NCI-H2196 treated with DMSO at 0.1 percent for 48 hours (cell line): ENCODE results near the gene CNDP2.

Experiments
- DNase-seq: peaks from one replicate; lab custom pipeline; 2025; ENCODE audit not compliant: unreplicated experiment; lab: John Stamatoyannopoulos, UW

The CNDP2 gene

DNA sequence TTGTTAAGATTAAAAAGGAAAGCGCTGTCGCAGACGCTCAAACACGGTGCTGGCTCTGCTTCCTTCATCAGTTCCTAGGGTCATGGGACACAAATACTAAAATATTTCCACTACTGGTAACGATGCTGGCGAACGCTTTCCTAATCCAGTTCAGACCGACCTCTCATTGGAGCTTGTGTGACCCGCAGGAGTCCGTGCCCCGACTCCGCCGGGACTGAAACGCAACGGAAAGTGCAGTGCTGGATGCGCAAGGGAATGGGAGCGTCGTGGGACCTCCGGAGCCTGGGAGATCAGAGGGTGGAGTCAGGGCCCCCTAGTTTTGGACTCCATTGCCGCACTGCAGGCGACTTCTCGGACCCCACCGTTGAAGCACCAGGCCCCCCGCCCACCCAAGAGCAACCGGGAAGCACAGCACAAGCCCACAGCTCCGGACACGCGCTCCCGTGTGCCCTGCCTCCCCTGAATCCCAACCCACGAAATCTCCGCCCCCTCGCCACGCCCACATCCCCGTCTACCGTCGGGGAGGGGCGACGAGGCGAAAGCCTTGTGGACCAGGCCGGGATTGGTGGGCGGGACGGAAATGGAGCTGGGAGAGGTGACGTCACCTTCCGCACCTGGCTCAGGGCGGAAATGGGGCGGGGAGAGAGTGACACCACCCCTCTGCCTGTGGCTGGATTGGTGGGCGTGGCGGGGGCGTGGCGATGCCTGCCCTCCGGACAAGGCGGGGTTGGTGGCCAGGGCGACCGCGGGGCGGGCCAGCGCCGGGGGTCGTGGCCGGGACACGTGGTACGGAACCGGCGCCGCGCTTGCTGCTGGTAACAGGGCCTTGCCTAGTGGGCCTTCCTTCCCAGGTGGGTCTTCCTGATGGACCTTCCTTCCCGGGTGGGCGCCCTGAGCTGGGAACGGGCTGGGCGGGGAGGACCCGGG lies at the start of gene CNDP2:
TSS of gene CNDP2 (plus strand) at position 783 of the 927 bp plus-strand sequence. CDS start 3,611 bp downstream, outside the sequence.
- peak; percentile 91 for DNase-seq

DNA sequence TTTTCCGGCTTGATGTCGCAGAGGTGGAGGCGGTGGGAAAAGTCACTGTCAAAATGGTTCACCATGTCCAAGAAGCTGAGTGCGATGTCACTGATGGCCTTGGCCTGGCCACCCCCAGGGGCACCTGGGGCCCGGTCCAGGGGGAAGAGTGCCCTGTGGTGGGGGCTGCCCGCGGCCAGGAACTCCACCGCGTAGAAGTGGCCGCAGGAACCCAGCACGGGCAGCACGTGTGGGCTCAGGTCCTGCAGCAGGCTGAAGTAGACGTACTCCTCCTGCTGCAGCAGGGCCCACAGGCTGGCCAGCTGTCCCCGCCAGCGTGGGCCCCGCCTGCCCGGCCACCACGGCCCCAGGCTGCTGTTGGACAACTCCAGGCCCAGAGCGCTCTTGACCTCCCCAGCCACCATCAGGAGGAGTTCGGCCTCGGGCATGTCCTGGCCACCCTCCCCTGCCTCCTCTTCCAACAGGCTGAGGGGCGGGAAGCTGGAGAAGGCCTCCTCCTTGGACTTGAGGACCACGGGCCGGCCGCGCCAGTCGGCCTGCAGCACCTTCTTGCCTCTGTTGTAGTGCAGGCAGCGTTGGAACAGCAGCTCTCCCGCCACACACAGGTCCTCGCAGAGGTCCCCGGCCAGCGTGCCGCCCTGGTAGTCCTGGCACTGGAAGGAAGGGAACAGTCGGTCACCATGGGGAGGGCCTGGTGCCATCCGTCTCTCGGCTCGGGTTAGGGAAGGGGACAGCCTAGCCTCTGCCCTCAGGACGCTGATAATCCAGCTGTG lies 49.3 kb upstream of the CNDP2 start:
- no peak for DNase-seq

DNA sequence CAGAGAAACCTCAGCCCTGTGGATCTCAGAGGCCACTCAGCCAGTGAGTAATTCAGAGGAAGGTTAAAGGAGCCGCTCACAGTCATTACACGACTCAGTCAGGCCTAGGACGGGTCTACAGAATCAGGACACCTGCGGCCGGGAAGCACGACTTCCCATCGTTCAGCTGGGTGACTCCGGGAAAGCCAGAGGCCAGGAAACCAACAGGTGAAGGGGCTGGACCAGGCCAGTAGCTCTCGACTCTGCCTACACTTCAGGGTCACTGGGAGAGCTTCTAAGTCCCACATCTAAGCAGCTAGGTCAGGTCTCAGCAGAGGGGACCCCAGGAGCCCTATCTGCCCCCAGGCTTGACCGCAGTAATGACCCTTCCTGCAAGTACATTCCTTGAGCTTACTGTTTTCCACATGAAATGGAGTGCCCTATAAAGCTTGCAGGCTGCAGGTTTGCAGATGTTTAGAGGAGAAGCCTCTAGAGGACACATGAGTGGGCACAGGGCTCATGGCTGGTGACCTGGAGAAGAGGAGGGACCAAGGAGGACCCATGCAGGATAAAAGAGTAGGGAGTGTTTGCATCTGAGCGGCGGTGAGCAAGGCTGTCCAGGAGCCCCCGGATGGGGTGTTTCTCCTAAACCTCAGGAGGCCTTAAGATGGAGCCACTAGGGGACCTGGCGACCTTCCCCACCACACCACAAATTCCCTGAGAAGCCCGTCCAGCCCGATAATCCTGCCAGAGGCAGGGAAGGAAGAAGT lies 48.6 kb upstream of the CNDP2 start:
- DNase-seq, result no peak

DNA sequence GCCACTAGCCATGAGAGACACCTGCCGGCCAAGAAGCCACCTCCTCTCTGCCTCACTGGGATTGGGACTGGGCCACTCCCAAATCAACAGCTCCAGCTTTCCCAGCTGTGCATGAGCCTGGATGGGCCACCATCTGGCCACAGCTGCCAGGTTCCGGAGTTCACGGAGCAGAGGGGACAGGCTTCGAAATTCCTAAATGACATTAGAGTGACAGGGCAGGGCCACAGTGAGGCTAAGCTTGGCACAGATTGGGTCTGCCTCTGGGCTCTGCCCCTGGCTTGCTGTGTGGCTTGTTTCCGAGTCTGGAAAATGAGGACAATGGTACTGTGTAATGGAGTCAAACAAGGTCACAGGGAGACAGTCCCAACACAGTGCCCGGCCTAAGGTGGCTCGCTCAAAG lies 45.5 kb upstream of the CNDP2 start:
- no peak for DNase-seq

DNA sequence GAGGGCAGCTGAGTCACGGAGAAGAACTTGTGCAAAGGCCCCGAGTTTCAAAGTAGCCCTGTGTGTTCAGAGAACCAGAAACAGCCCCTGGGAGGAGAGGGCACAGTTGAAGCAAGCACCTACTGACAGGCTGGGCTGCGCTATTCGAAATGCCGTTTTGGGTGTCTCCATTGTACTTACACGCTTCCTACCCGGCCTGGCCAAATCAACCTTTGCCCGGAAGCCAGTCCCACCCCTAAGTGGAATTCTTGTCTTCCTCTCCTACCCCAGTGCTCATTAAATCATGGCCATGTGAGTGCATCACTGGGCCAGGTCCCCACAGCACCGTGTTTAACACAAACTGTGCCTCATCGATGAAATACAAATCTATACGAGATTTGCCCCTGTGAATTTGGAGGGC lies 45.0 kb upstream of the CNDP2 start:
- no peak for DNase-seq

GRCh38 chr18:74453016-74453566 lies 43.1 kb upstream of the CNDP2 start:
- no peak for DNase-seq

- no peak for DNase-seq
Observed at GRCh38 chr18:74453642-74454198, 42.4 kb upstream of the CNDP2 start.

- DNase-seq, result no peak
Observed at GRCh38 chr18:74454279-74454751, 41.8 kb upstream of the CNDP2 start.

GRCh38 chr18:74455386-74455785 lies 40.8 kb upstream of the CNDP2 start:
- DNase-seq, result no peak

DNA sequence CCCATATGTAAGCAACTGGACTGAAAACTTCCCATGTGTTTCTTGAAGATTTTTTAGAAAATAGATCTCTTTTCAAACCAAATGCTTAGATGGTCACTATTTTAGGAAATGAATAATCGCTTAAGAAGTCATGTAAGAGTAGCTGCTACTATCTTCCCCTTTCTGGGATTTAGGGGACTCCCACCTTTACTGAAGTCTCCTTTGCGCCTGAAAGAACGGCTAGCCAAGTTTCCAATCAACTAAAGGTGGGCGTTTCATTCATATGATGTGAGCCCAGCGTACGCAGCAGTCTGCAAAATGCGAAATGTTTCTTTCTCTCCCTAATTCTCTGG lies 40.2 kb upstream of the CNDP2 start:
- DNase-seq, result no peak

DNA sequence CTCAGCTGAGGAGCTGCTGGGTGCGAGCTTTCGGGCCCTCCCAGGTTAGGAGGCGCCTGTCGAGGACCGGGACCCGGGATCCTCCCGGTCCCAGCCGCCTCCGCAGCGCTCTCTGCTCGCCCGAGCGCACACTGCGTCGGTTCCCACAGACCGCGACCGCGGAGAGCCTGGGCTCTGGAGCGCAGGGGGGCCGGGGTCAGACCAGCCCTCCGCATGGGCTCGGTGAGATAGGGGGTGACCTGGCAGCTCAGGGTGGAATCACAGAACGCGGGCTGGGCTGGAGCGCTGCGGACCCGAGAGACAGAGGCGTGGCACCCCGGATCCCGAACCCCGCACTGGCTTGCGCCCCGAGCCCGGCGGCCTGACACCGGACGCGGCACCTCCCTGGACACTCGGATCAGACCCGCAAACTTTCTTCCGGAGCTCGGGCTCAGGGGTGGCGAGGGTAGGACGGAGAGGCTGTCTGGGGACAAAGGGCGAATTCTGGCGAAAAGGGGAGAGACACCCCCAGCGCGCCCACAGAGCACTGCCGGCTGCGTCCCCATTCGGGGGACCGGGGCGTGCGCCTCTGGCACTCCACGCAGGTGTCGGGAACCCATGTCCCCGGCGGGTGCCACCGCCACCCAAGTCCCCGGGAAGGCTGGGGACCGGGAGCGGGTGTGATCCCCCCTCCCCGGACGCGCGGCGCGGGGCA lies 39.7 kb upstream of the CNDP2 start:
- no peak for DNase-seq

- no peak for DNase-seq
Observed at GRCh38 chr18:74457043-74457724, 39.0 kb upstream of the CNDP2 start, which contains the start of gene DIPK1C. TSS of gene DIPK1C (minus strand) at chr18:74457308. CDS start at chr18:74457259, 49 bp downstream.

DNA sequence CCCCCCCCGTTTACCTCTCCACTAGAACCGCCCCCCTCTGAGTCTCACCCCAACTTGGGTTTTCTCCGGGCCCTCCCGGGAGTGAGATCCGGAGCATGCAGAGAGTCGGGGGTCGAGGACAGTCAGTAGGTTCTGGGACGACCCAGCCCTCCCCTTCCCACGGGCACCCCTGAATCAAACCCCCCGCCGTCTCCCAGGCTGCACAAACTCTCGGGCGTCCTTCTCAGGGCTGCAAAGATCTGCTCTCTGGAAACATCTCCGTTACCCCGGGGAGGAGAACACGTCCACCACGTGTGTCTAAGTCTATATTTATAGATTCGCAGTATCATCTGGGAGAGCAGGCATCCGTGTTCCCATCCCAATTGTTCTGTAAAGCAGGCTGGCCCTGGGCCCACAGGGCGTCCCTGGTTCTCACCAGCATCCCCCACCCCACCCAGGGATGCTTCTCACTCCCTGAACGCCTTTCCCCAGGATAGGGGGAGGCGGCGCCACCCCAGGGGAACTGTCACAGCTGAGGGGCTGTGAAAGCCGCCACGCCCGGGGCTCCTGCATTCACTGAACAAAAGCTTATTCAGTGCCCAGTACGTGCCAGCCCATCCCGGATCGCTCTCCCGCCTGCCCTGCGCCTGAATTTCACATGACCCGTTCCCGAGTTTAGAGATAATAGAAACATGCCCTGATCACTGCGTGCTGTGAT lies 38.3 kb upstream of the CNDP2 start:
- DNase-seq, result no peak

DNA sequence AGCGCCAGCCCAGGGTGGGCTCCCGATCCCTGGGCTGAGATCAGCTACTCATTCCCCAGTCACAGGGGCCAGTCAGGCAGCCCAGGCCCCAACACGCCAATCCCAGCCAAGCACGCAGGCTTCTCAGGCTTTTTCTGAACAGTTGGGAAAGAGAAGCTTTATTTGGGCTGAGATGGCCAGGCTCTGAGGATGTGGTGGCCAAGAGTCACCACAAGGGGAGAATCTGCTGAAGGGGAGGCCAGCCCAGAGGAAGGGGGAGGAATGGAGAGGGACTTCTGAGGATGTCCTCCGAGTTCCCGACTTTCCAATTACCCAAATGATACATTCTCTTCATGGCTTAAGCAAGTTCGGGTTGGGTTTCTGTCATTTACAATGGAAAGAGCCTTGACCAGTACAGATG lies 36.3 kb upstream of the CNDP2 start:
- DNase-seq, result no peak

GRCh38 chr18:74460825-74461224 lies 35.3 kb upstream of the CNDP2 start:
- no peak for DNase-seq

GRCh38 chr18:74463254-74463653 lies 32.9 kb upstream of the CNDP2 start:
- no peak for DNase-seq

DNA sequence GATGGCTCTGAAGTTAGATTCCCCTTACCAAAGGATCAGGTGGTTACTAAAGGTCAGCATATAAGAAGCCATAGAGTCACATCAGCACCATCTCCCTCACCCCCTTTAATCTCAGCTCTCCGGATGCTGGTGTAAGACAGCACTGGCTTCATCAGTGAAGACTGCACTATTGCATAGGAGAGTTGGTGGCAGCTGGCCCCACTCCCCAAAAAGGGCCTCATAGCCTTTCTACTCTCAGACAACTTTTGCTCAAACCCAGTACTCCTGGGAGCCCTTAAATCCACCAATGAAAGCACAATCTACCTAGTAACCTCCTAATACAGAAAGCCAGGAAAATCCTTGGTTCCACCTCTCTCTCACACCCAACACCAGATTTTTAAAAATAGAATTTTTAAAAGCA lies 32.2 kb upstream of the CNDP2 start:
- no peak for DNase-seq

DNA sequence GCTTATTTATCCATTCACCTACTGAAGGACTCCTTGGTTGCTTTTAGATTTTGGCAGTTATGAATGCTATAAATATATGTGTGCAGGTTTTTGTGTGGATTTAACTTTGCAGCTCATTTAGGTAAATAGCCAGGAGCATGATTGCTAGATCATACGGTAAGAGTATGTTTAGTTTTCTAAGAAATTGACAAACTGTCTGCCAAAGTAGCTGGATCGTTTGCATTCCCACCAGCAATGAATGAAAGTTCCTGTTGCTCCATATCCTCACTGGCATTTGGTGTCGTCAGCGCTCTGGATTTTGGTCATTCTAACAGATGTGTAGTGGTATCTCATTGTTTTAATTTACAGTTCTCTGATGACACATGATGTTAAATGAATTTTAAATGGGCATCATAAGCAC lies 30.4 kb upstream of the CNDP2 start:
- no peak for DNase-seq

DNA sequence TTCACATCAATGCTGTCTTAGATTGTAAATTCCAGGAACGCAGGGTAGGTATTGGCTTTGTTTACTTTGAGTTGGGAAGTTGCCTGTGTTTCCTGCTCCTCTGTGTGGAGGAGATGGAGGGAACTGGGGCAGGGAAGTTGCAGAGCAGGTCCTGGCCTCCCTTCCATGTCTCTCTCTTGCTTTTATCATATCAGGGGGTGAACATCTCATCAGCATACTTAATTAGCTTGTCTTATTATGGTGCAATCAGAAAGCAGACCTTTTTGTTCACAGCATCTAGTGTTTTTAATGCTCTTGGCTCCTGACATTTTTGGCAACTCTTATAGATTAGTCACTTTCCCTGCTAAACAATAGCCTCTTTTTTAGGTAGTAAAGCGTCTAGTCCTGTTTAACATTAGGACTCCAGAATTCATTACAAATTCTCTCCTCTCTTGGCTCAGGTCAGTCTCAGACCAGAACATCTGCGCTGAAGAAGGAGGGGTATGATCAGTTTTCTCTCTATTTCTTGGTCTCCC lies 27.6 kb upstream of the CNDP2 start:
- DNase-seq, result no peak
